ENCODE results near the gene ARSA. TPM values are rescaled to one million over a fixed set of nuclear protein-coding genes. Genes with fewer than 3 reads are reported as not detected.
A peak's percentile ranks its signal among the peaks of the same experiment; 100 is the strongest.

Gene ARSA
- total RNA-seq, 3 donors from 2014 or later = 10.5 to 13.1 (median 11.0) TPM

DNA sequence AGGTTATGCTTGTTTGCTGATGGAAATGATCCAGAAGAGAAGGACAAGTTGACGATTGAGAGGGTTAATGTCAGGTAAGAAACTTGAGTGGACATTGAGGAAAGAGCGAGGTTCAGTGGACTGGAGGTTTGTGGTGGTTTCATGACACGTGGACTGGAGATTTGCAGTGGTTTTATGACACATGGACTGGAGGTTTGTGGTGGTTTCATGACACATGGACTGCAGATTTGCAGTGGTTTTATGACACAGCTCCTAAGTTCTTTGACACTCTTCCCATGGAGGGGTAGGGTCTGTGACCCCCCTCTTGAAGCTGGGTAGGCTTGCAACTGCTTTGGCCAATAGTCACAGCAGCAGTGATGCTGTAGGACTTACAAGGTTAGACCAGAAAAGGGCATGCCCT, 32.8 kb downstream of the ARSA start:
- Mint-ChIP-seq H3K4me1 (ENCODE audit: low read depth) (peaks cover 5% of the 10 kb centered on the region), H3K27me3 (ENCODE audit: low read depth) (peaks cover 19% of the 10 kb centered on the region), H3K9me3 (no peaks in the 10 kb centered on the region), H3K36me3 (ENCODE audit: insufficient read depth) (peaks cover 15% of the 10 kb centered on the region), H3K4me3 (no peak overlapping the region)
- DNase-seq (no peak), ATAC-seq (no peak)

GRCh38 chr22:50587407-50587806, 40.5 kb downstream of the ARSA start:
- ATAC-seq = no peak
- Mint-ChIP-seq H3K4me3 (no peak overlapping the region), H3K36me3 (ENCODE audit: insufficient read depth) (peaks cover 6% of the 10 kb centered on the region), H3K27me3 (ENCODE audit: low read depth) (no peaks in the 10 kb centered on the region), H3K9me3 (no peaks in the 10 kb centered on the region), H3K4me1 (ENCODE audit: low read depth) (peaks cover 7% of the 10 kb centered on the region)
- no peak for DNase-seq

GRCh38 chr22:50586416-50586815, 41.5 kb downstream of the ARSA start:
- no peak overlapping the region for H3K4me3 Mint-ChIP-seq
- peaks cover 2% of the 10 kb centered on the region for H3K36me3 Mint-ChIP-seq (ENCODE audit: insufficient read depth)
- no peaks in the 10 kb centered on the region for H3K9me3 Mint-ChIP-seq
- ATAC-seq = no peak
- DNase-seq = no peak
- H3K4me1 Mint-ChIP-seq (ENCODE audit: low read depth) = peaks cover 9% of the 10 kb centered on the region
- no peaks in the 10 kb centered on the region for H3K27me3 Mint-ChIP-seq (ENCODE audit: low read depth)

DNA sequence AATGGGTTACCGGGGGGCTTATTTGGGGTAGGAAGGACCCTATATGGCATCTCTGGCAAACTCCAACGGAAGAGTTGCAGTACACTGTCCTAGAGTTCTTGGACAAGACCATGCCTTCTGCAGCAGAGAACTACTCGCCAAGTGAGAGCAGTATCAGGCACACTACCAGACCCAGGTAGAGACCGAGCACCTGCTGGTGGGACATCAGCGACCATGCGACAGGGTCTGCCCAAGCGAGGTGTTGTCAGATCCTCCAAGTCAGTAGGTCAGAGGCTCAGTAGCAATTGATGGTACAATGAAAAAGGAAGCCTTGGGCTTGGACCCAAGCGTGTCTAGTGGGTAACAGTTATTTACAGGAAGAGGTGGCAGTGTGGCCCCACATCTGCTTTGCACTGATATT, 42.2 kb downstream of the ARSA start:
- Mint-ChIP-seq H3K4me3 (no peak overlapping the region), H3K4me1 (ENCODE audit: low read depth) (peaks cover 10% of the 10 kb centered on the region), H3K36me3 (ENCODE audit: insufficient read depth) (no peaks in the 10 kb centered on the region), H3K27me3 (ENCODE audit: low read depth) (no peaks in the 10 kb centered on the region), H3K9me3 (no peaks in the 10 kb centered on the region)
- no peak for ATAC-seq
- no peak for DNase-seq

DNA sequence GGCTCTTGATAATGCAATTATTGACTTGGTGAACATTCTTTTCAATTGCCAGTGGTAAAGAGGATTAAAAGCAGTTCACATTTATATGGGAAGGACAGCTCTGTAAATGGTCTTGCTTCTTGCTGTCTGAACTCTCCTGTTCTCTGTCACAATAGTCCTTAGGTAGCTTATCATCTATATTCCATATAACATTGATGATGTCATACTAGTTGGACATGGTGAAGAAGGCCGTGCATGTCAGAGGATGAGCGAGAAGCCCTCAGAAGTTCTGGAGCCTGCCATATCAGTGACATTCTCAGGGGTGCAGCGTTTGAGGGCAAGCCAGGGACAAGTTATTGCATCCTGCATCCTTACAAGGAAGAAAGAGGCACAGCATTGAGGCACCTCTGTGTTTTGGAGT, 42.7 kb downstream of the ARSA start:
- no peak overlapping the region for H3K4me3 Mint-ChIP-seq
- no peaks in the 10 kb centered on the region for H3K9me3 Mint-ChIP-seq
- DNase-seq (no peak), ATAC-seq (no peak)
- H3K27me3 Mint-ChIP-seq (ENCODE audit: low read depth) = no peaks in the 10 kb centered on the region
- H3K4me1 Mint-ChIP-seq (ENCODE audit: low read depth) = peaks cover 12% of the 10 kb centered on the region
- H3K36me3 Mint-ChIP-seq (ENCODE audit: insufficient read depth) = peaks cover under 1% of the 10 kb centered on the region

- no peaks in the 10 kb centered on the region for H3K27me3 Mint-ChIP-seq (ENCODE audit: low read depth)
- peaks cover 16% of the 10 kb centered on the region for H3K4me1 Mint-ChIP-seq (ENCODE audit: low read depth)
Observed at GRCh38 chr22:50584106-50585096, 43.6 kb downstream of the ARSA start.

DNA sequence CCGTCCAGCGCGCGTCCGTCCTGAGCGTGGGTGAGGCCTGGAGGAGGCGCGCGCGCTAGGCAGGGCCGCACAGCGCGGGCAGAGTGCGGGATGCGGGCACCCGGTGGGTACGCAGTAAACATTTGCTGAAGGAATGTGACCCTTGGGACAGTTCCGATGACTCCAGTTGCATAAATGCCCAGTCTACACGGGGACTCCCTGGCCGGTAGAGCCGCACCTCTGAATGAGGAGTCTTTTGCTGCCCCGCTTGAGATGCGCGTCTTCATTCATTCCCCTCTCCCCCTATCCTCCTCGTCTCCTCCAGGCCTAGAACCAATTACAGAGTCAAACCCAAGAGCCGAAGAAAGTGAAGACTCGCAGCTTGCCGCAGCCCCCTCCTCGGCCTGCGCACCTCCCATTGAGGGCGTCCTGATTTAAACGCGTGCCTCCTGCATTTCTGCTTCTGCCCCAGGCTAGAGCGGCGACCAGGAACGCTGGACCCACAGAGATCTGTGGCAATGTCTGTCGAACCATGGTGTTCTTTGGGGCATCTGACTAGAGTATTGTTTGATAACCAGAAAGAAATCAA, 44.6 kb downstream of the ARSA start:
- Mint-ChIP-seq H3K4me1 (ENCODE audit: low read depth) (peaks cover 16% of the 10 kb centered on the region), H3K4me3 (peak overlapping the region; percentile 88), H3K9me3 (no peaks in the 10 kb centered on the region), H3K36me3 (ENCODE audit: insufficient read depth) (peaks cover 5% of the 10 kb centered on the region), H3K27me3 (ENCODE audit: low read depth) (no peaks in the 10 kb centered on the region)
- no peak for DNase-seq
- ATAC-seq = peak; percentile 8 to 14

More at GRCh38 chr22:50584106-50585096, 43.6 kb downstream of the ARSA start:
- Mint-ChIP-seq H3K36me3 (ENCODE audit: insufficient read depth) (peaks cover 5% of the 10 kb centered on the region), H3K9me3 (no peaks in the 10 kb centered on the region), H3K4me3 (peak overlapping the region; percentile 88)
- ATAC-seq (no peak), DNase-seq (no peak)

DNA sequence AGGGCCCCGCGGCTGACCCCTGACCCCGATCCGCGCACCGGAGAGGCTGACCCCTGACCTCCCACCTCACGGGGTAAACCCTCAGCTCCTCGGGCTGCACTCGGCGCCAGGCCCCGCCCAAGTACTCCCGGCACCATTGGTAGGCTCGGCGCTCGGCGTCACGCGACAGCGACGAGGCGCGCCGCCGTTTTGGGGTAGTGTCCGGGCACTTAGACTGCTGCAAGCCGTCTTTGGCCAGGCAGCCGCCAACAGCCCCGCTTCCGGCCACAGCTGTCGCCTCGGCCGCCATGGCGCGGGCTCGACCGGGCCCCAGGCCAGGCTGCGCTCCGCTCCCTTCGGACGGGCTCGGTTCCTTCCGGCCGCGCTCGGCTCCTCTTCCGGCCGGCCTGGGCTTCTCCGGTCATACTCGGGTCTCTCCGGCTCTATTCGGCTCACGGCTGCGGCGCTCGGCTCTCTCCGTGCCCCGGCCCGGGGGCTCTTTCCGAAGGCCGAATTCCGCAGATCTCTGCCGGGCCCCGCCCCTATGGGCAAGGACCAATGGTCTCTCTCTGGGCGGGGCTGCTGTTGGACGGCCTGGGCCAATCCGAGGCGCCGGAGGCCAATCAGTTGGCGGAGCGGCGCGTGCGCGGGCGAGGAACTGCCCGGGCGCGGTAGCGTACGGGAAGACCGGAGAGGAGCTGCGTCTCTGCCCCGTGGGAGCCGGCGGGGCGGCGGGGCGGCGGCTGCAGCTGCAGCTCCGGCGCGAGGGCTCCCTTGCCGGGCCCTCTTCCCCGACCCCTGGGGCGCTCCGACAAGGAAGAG, 45.3 kb downstream of the ARSA start, which contains the start of gene CHKB:
CHKB (minus strand) TSS at position 357 of the 801 bp plus-strand sequence; CDS start at position 289, 68 bp downstream.
- Mint-ChIP-seq H3K4me1 (ENCODE audit: low read depth) (peaks cover 17% of the 10 kb centered on the region), H3K9me3 (no peaks in the 10 kb centered on the region), H3K4me3 (peak within 1 kb of the TSS; percentile 88), H3K27me3 (ENCODE audit: low read depth) (no peaks in the 10 kb centered on the region), H3K36me3 (ENCODE audit: insufficient read depth) (peaks cover 5% of the 10 kb centered on the region)
- DNase-seq = peak; percentile 96
- peak; percentile 96 for ATAC-seq

- Mint-ChIP-seq H3K27me3 (ENCODE audit: low read depth) (no peaks in the 10 kb centered on the region), H3K4me1 (ENCODE audit: low read depth) (peaks cover 23% of the 10 kb centered on the region), H3K36me3 (ENCODE audit: insufficient read depth) (peaks cover 5% of the 10 kb centered on the region), H3K4me3 (peak overlapping the region; percentile 88), H3K9me3 (no peaks in the 10 kb centered on the region)
- DNase-seq = peak; percentile 18
- peak; percentile 2 to 4 for ATAC-seq
Observed at GRCh38 chr22:50581950-50582492, 45.9 kb downstream of the ARSA start.

GRCh38 chr22:50581031-50581949, 46.7 kb downstream of the ARSA start:
- peaks cover 5% of the 10 kb centered on the region for H3K36me3 Mint-ChIP-seq (ENCODE audit: insufficient read depth)

GRCh38 chr22:50579752-50580151, 48.2 kb downstream of the ARSA start:
- no peak for DNase-seq
- no peaks in the 10 kb centered on the region for H3K9me3 Mint-ChIP-seq
- peaks cover 5% of the 10 kb centered on the region for H3K36me3 Mint-ChIP-seq (ENCODE audit: insufficient read depth)
- no peak overlapping the region for H3K4me3 Mint-ChIP-seq
- no peaks in the 10 kb centered on the region for H3K27me3 Mint-ChIP-seq (ENCODE audit: low read depth)
- H3K4me1 Mint-ChIP-seq (ENCODE audit: low read depth) = peaks cover 23% of the 10 kb centered on the region
- ATAC-seq = no peak

More at GRCh38 chr22:50581031-50581949, 46.7 kb downstream of the ARSA start:
- no peak for ATAC-seq
- Mint-ChIP-seq H3K4me1 (ENCODE audit: low read depth) (peaks cover 23% of the 10 kb centered on the region), H3K4me3 (peak overlapping the region; percentile 84), H3K27me3 (ENCODE audit: low read depth) (no peaks in the 10 kb centered on the region), H3K9me3 (no peaks in the 10 kb centered on the region)
- no peak for DNase-seq

- peaks cover 22% of the 10 kb centered on the region for H3K4me1 Mint-ChIP-seq (ENCODE audit: low read depth)
- DNase-seq (no peak), ATAC-seq (no peak)
- no peaks in the 10 kb centered on the region for H3K9me3 Mint-ChIP-seq
- H3K4me3 Mint-ChIP-seq = no peak overlapping the region
- no peaks in the 10 kb centered on the region for H3K27me3 Mint-ChIP-seq (ENCODE audit: low read depth)
- peaks cover 5% of the 10 kb centered on the region for H3K36me3 Mint-ChIP-seq (ENCODE audit: insufficient read depth)
Observed at GRCh38 chr22:50578776-50579310, 49.1 kb downstream of the ARSA start.
